ENCODE results near the gene TBC1D7.

The TBC1D7 gene

GRCh38 chr6:13263669-13264068 is 64.7 kb downstream of the TBC1D7 start:
- DNase-seq: no peak

- DNase-seq: no peak
Measured at GRCh38 chr6:13262302-13263230, 65.8 kb downstream of the TBC1D7 start.

- no peak for DNase-seq
Measured at GRCh38 chr6:13261464-13261994, 66.8 kb downstream of the TBC1D7 start.

- no peak for DNase-seq
Measured at GRCh38 chr6:13260831-13261230, 67.5 kb downstream of the TBC1D7 start.

- no peak for DNase-seq
Measured at GRCh38 chr6:13260101-13260598, 68.2 kb downstream of the TBC1D7 start.

GRCh38 chr6:13259393-13259792 is 68.9 kb downstream of the TBC1D7 start:
- no peak for DNase-seq

GRCh38 chr6:13256266-13257001 is 71.9 kb downstream of the TBC1D7 start:
- no peak for DNase-seq

Measured in stimulated activated naive CD4-positive, alpha-beta T cell treated with Interleukin-2 at 50 U/mL for 16 hours (primary cell).